HepG2 (cell line): ENCODE measurements around the gene SIGLEC8. TPM values are rescaled to one million over a fixed set of nuclear protein-coding genes. Genes with fewer than 3 reads are reported as not detected.

ENCODE experiments used
- ATF4 ChIP-seq, 2 experiments: fragments of 450-650 bp in 1 of 2; sonication (generic) in 1 of 2; formaldehyde crosslinking; IDR thresholded peaks; 2 replicates each; pipeline versions ENCODE4 v1.5.0 to v1.8.0; 2020 to 2022; ENCODE audit warnings: mild to moderate bottlenecking in 1 of 2, missing genetic modification reagents in 1 of 2
- DNMT3B ChIP-seq: conservative IDR thresholded peaks from 2 replicates; pipeline ENCODE4 v1.6.1; 2016; ENCODE audit warnings: missing biosample characterization, control low read depth
- HOXA5 ChIP-seq: sonication (generic); formaldehyde crosslinking; IDR thresholded peaks from 2 replicates; pipeline ENCODE4 v1.4.0; 2020; ENCODE audit warnings: missing genetic modification reagents
- HOXA9 ChIP-seq: sonication (generic); formaldehyde crosslinking; IDR thresholded peaks from 2 replicates; pipeline ENCODE4 v1.8.1; 2022; ENCODE audit warnings: missing genetic modification reagents, mild to moderate bottlenecking, moderate library complexity, borderline replicate concordance
- IRF1 ChIP-seq: sonication (generic); formaldehyde crosslinking; IDR thresholded peaks from 2 replicates; pipeline ENCODE4 v1.4.0; 2020; ENCODE audit warnings: low read depth, mild to moderate bottlenecking, missing genetic modification reagents
- IRF9 ChIP-seq: sonication (generic); formaldehyde crosslinking; IDR thresholded peaks from 2 replicates; pipeline ENCODE4 v1.8.0; 2022; ENCODE audit warnings: missing genetic modification reagents, mild to moderate bottlenecking, borderline replicate concordance
- KLF11 ChIP-seq: IDR thresholded peaks from 2 replicates; pipeline ENCODE4 v1.6.1; 2016; ENCODE audit warnings: missing compliant biosample characterization
- MEF2D ChIP-seq: sonication (generic); formaldehyde crosslinking; IDR thresholded peaks from 2 replicates; pipeline ENCODE4 v1.5.1; 2020; ENCODE audit warnings: mild to moderate bottlenecking, missing genetic modification reagents
- MYPOP ChIP-seq: sonication (generic); formaldehyde crosslinking; IDR thresholded peaks from 2 replicates; pipeline ENCODE4 v1.8.1; 2023; ENCODE audit warnings: mild to moderate bottlenecking, moderate library complexity, missing genetic modification reagents
- POLR2G ChIP-seq: fragments of 200-400 bp; formaldehyde crosslinking; IDR thresholded peaks from 2 replicates; pipeline ENCODE4 v1.6.1; 2018; ENCODE audit warnings: mild to moderate bottlenecking, low read depth, low read length, moderate library complexity
- RFXANK ChIP-seq: IDR thresholded peaks from 2 replicates; pipeline ENCODE4 v1.6.1; 2016
- TFE3 ChIP-seq: IDR thresholded peaks from 2 replicates; pipeline ENCODE4 v1.6.1; 2016
- THAP11 ChIP-seq: IDR thresholded peaks from 2 replicates; pipeline ENCODE4 v1.6.1; 2016; ENCODE audit warnings: missing biosample characterization, missing genetic modification reagents
- THAP9 ChIP-seq: sonication (generic); formaldehyde crosslinking; IDR thresholded peaks from 2 replicates; pipeline ENCODE4; 2020; ENCODE audit warnings: missing genetic modification reagents, mild to moderate bottlenecking, borderline replicate concordance
- TSC22D2 ChIP-seq: sonication (generic); formaldehyde crosslinking; IDR thresholded peaks from 2 replicates; pipeline ENCODE4 v1.5.1; 2020; ENCODE audit warnings: missing genetic modification reagents, mild to moderate bottlenecking, borderline replicate concordance
- ZBTB44 ChIP-seq: sonication (generic); formaldehyde crosslinking; IDR thresholded peaks from 2 replicates; pipeline ENCODE4 v1.4.0; 2020; ENCODE audit warnings: missing genetic modification reagents
- ZNF431 ChIP-seq: sonication (generic); formaldehyde crosslinking; IDR thresholded peaks from 2 replicates; pipeline ENCODE4 v1.9.0; 2022; ENCODE audit warnings: missing genetic modification reagents, low read depth, mild to moderate bottlenecking, borderline replicate concordance
- ZNF780A ChIP-seq: sonication (generic); formaldehyde crosslinking; IDR thresholded peaks from 2 replicates; pipeline ENCODE4 v1.8.0; 2022; ENCODE audit warnings: mild to moderate bottlenecking, missing genetic modification reagents, moderate library complexity
- ZNF883 ChIP-seq: sonication (generic); formaldehyde crosslinking; IDR thresholded peaks from 2 replicates; pipeline ENCODE4 v1.5.1; 2020; ENCODE audit warnings: mild to moderate bottlenecking, missing genetic modification reagents; ENCODE audit errors: not compliant biosample characterization
- polyA plus RNA-seq, 8 experiments: library from polyadenylated mRNA; depleted of rRNA in 3 of 8; stranded (reverse) in 7 of 8; unstranded in 1 of 8; fragments of >200 nt; fragmentation: Illumina TruSeq in 4 of 8; extraction: Trizol in 4 of 8; gene quantifications; 2 replicates each; pipeline versions ENCODE4 v1.2.1 to v1.2.3, GENCODE V29; 2011 to 2016; ENCODE audit warnings: low read depth in 4 of 8, missing spikeins in 1 of 8, mixed read lengths in 1 of 8; ENCODE audit not compliant: insufficient read depth in 1 of 8
- total RNA-seq, 5 experiments: library from RNA; depleted of rRNA; stranded (reverse); fragments of >200 nt; fragmentation: Illumina TruSeq; extraction: Trizol; gene quantifications; 2 replicates each; pipeline ENCODE4 v1.2.3, GENCODE V29; 2016; ENCODE audit warnings: low read depth in 1 of 5

SIGLEC8 gene
- total and polyA plus RNA-seq, 2 of the 13 experiments (the other 11 are each of a cell fraction or from before 2014, with no cell fraction given) = not detected

GRCh38 chr19:51480590-51480989 is 22.3 kb upstream of the SIGLEC8 start (continued):
- TF ChIP-seq KLF11 = 0 out of 2 replicates have a peak, but pooled peaks have one; percentile 50
- TF ChIP-seq RFXANK (CRISPR knock-in tag) = no peak
- peak; percentile 37 for TF ChIP-seq ZNF883 (CRISPR knock-in tag)
- 0 out of 2 replicates have a peak, but pooled peaks have one; percentile 43 for TF ChIP-seq ZNF780A (CRISPR knock-in tag)
- TF ChIP-seq ATF4 (CRISPR knock-in tag; IDR thresholded peaks at IDR 0.05) = 0 out of 4 replicates have a peak, but pooled peaks of 1 of the 2 experiments have one; percentile 14
- no peak for TF ChIP-seq ZNF431 (CRISPR knock-in tag)
- TF ChIP-seq THAP11 (CRISPR knock-in tag) = peak; percentile 37; the same call in 1 of the 2 replicates
- TF ChIP-seq IRF9 (CRISPR knock-in tag) = no peak
- 0 out of 2 replicates have a peak, but pooled peaks have one; percentile 76 for TF ChIP-seq DNMT3B
- TF ChIP-seq POLR2G = no peak
- TF ChIP-seq MYPOP = no peak
- TF ChIP-seq HOXA9 (CRISPR knock-in tag) = no peak
- TF ChIP-seq TFE3 = peak; percentile 64; the same call in 1 of the 2 replicates
- 0 out of 2 replicates have a peak, but pooled peaks have one; percentile 53 for TF ChIP-seq HOXA5 (CRISPR knock-in tag)
- TF ChIP-seq THAP9 = no peak
- peak; percentile 25; the same call in 1 of the 2 replicates for TF ChIP-seq MEF2D (CRISPR knock-in tag)
- no peak for TF ChIP-seq IRF1
- TF ChIP-seq ZBTB44 = 0 out of 2 replicates have a peak, but pooled peaks have one; percentile 63
- 0 out of 2 replicates have a peak, but pooled peaks have one; percentile 71 for TF ChIP-seq TSC22D2 (CRISPR knock-in tag)
